GM23248 (cell line): ENCODE measurements around the gene ECSCR. TPM values are rescaled to one million over a fixed set of nuclear protein-coding genes. Genes with fewer than 3 reads are reported as not detected.

Source experiments
- DNase-seq: peaks from one replicate; pipeline ENCODE4 v3.0.0-alpha.2; 2015
- H2AFZ ChIP-seq: fragments of 200-600 bp; sonication (generic); 2 replicates; pipeline ENCODE4 v1.6.1; 2016; ENCODE audit warnings: antibody characterized with exemption
- H3F3A ChIP-seq: fragments of 200-600 bp; sonication (generic); 2 replicates; pipeline ENCODE4 v1.6.1; 2016; ENCODE audit warnings: mild to moderate bottlenecking, antibody characterized with exemption, mixed run types; ENCODE audit not compliant: insufficient read depth
- H3K27ac ChIP-seq: fragments of 200-600 bp; sonication (generic); 2 replicates; pipeline ENCODE4 v1.5.1; 2016; ENCODE audit warnings: mild to moderate bottlenecking
- H3K27me3 ChIP-seq: fragments of 200-600 bp; sonication (generic); replicated peaks from 2 replicates; pipeline ENCODE4 v1.6.1; 2016; ENCODE audit warnings: mild to moderate bottlenecking; ENCODE audit not compliant: insufficient read depth
- H3K36me3 ChIP-seq: fragments of 200-600 bp; sonication (generic); 2 replicates; pipeline ENCODE4 v1.6.1; 2016; ENCODE audit warnings: low read depth, mild to moderate bottlenecking
- H3K4me1 ChIP-seq: fragments of 200-600 bp; sonication (generic); 2 replicates; pipeline ENCODE4 v1.6.1; 2016; ENCODE audit warnings: mild to moderate bottlenecking; ENCODE audit not compliant: insufficient read depth
- H3K4me2 ChIP-seq: fragments of 200-600 bp; sonication (generic); one replicate; pipeline ENCODE4 v1.6.1; 2016; ENCODE audit warnings: mild to moderate bottlenecking; ENCODE audit not compliant: unreplicated experiment
- H3K4me3 ChIP-seq: fragments of 200-600 bp; sonication (generic); 2 replicates; pipeline ENCODE4 v1.5.1; 2016; ENCODE audit warnings: mild to moderate bottlenecking
- H3K79me2 ChIP-seq: fragments of 200-600 bp; sonication (generic); 2 replicates; pipeline ENCODE4 v1.6.1; 2016; ENCODE audit warnings: mild to moderate bottlenecking; ENCODE audit not compliant: insufficient read depth
- H3K9ac ChIP-seq: fragments of 200-600 bp; sonication (generic); 2 replicates; pipeline ENCODE4 v1.6.1; 2016; ENCODE audit warnings: mild to moderate bottlenecking
- H3K9me2 ChIP-seq: fragments of 200-600 bp; sonication (generic); 2 replicates; pipeline ENCODE4 v1.6.1; 2016; ENCODE audit warnings: mixed run types, mild to moderate bottlenecking, moderate library complexity; ENCODE audit not compliant: insufficient read depth
- H3K9me3 ChIP-seq: fragments of 200-600 bp; sonication (generic); one replicate; pipeline ENCODE4 v1.6.1; 2017; ENCODE audit warnings: low read depth
- H4K20me1 ChIP-seq: fragments of 200-600 bp; sonication (generic); 2 replicates; pipeline ENCODE4 v1.6.0; 2016; ENCODE audit not compliant: insufficient read depth
- EZH2 ChIP-seq: fragments of 200-600 bp; sonication (generic); IDR thresholded peaks from 2 replicates; pipeline ENCODE4 v1.6.1; 2018; ENCODE audit warnings: antibody characterized with exemption, mild to moderate bottlenecking; ENCODE audit not compliant: insufficient read depth, poor library complexity, severe bottlenecking
- EZH2phosphoT487 ChIP-seq: fragments of 200-600 bp; sonication (generic); IDR thresholded peaks from 2 replicates; pipeline ENCODE4 v1.6.1; 2018; ENCODE audit warnings: antibody characterized with exemption, moderate library complexity, mild to moderate bottlenecking, low read depth; ENCODE audit not compliant: insufficient read depth
- whole genome bisulfite sequencing, 2 experiments: methylation state at CpG; one replicate each; pipeline ENCODE4 v1.1.6; 2015 to 2017; ENCODE audit warnings: low lambda C conversion rate in 2 of 2, low coverage in 1 of 2; ENCODE audit errors: missing lambda C conversion rate in 2 of 2; 5-methylcytosine and 5-hydroxymethylcytosine counted together
- in situ Hi-C: fragments of 300-500 bp; cut with MboI; formaldehyde crosslinking; loops from 2 replicates; pipeline ENCODE4 v1.15.0; 2020
- polyA plus RNA-seq: library from polyadenylated mRNA; unstranded; fragments of >200 nt; fragmentation: Nextera tagmentation; extraction: Ambion mirVana; gene quantifications from 2 replicates; pipeline ENCODE4 v1.2.1, GENCODE V29; 2016
- total RNA-seq: library from RNA; depleted of rRNA; stranded (reverse); fragments of >200 nt; shearing (Covaris generic); gene quantifications from 2 replicates; pipeline ENCODE4 v1.2.3, GENCODE V29; 2014

ECSCR gene
- total and polyA plus RNA-seq, 2 experiments from 2014 or later: 0.41 TPM; not detected in 1

- no peak for DNase-seq
- in situ Hi-C loops: no loop called here
- Histone ChIP-seq H3F3A (peaks cover 3% of the 10 kb centered on the region; the same call in 1 of the 2 replicates), H3K79me2 (no peaks in the 10 kb centered on the region), H3K4me2 (no peak overlapping the region), H3K9ac (no peak overlapping the region), H3K36me3 (no peaks in the 10 kb centered on the region), H3K27me3 (no peaks in the 10 kb centered on the region), H2AFZ (no peak overlapping the region), H3K4me1 (peaks cover 6% of the 10 kb centered on the region), H3K9me3 (no peaks in the 10 kb centered on the region), H3K4me3 (no peak overlapping the region), H3K9me2 (no peaks in the 10 kb centered on the region), H3K27ac (no peak overlapping the region), H4K20me1 (no peaks in the 10 kb centered on the region)
- 96 to 100% methylated on average over 2 to 3 of the region's 3 CpGs for WGBS, 2 experiments
- TF ChIP-seq EZH2: no peak
- no peak for TF ChIP-seq EZH2phosphoT487
Measured at GRCh38 chr5:139453683-139454567, 8.6 kb downstream of the ECSCR start.

GRCh38 chr5:139451878-139452660, 10.5 kb downstream of the ECSCR start:
- H3K9me2 ChIP-seq: no peaks in the 10 kb centered on the region
- 59 to 64% methylated on average over 2 to 3 of the region's 3 CpGs for WGBS, 2 experiments
- no peak overlapping the region for H3K9ac ChIP-seq
- H2AFZ ChIP-seq: no peak overlapping the region
- H3K4me2 ChIP-seq: no peak overlapping the region
- no peaks in the 10 kb centered on the region for H3K27me3 ChIP-seq
- no peaks in the 10 kb centered on the region for H3K79me2 ChIP-seq
- H3K4me3 ChIP-seq: no peak overlapping the region
- no peak for TF ChIP-seq EZH2phosphoT487
- TF ChIP-seq EZH2: no peak
- H3F3A ChIP-seq: peaks cover 7% of the 10 kb centered on the region
- no peak for DNase-seq
- in situ Hi-C loops: no loop called here
- no peak overlapping the region for H3K27ac ChIP-seq
- no peaks in the 10 kb centered on the region for H4K20me1 ChIP-seq
- no peaks in the 10 kb centered on the region for H3K36me3 ChIP-seq
- H3K9me3 ChIP-seq: no peaks in the 10 kb centered on the region
- peaks cover 7% of the 10 kb centered on the region for H3K4me1 ChIP-seq

- H3K9ac ChIP-seq: no peak overlapping the region
- no peaks in the 10 kb centered on the region for H4K20me1 ChIP-seq
- H3K27me3 ChIP-seq: no peaks in the 10 kb centered on the region
- no peaks in the 10 kb centered on the region for H3K9me3 ChIP-seq
- H3K4me3 ChIP-seq: no peak overlapping the region
- H2AFZ ChIP-seq: no peak overlapping the region
- in situ Hi-C loops: no loop called here
- peaks cover 16% of the 10 kb centered on the region for H3K4me1 ChIP-seq
- H3F3A ChIP-seq: peaks cover 16% of the 10 kb centered on the region
- H3K4me2 ChIP-seq: no peak overlapping the region
- H3K27ac ChIP-seq: no peak overlapping the region
- no peaks in the 10 kb centered on the region for H3K36me3 ChIP-seq
- no peaks in the 10 kb centered on the region for H3K9me2 ChIP-seq
- no peaks in the 10 kb centered on the region for H3K79me2 ChIP-seq
- TF ChIP-seq EZH2phosphoT487 (no peak), EZH2 (no peak)
- WGBS, 2 experiments: 67 to 91% methylated on average over 1 to 2 of the region's 2 CpGs
- DNase-seq: no peak
Measured at GRCh38 chr5:139451176-139451575, 11.4 kb downstream of the ECSCR start.

- Histone ChIP-seq H3F3A (peaks cover 42% of the 10 kb centered on the region), H3K9me2 (no peaks in the 10 kb centered on the region), H3K4me1 (peaks cover 46% of the 10 kb centered on the region), H2AFZ (no peak overlapping the region), H3K36me3 (no peaks in the 10 kb centered on the region), H3K9ac (no peak overlapping the region), H3K4me3 (no peak overlapping the region), H3K27me3 (no peaks in the 10 kb centered on the region), H3K79me2 (no peaks in the 10 kb centered on the region), H3K4me2 (peak overlapping the region; percentile 32), H3K27ac (peak overlapping the region; percentile 62), H3K9me3 (no peaks in the 10 kb centered on the region), H4K20me1 (no peaks in the 10 kb centered on the region)
- 50 to 52% methylated on average over 5 of the region's 5 CpGs for WGBS, 2 experiments
- in situ Hi-C loops: no loop called here
- peak; percentile 84 for DNase-seq
- TF ChIP-seq EZH2phosphoT487 (no peak), EZH2 (no peak)
Measured at GRCh38 chr5:139446956-139447779, 15.4 kb downstream of the ECSCR start.
